KG1 (cell line): ENCODE measurements around the gene WDR62.
A peak's percentile ranks its signal among the peaks of the same experiment; 100 is the strongest.
"Not testable (repeated sequence)": the region's sequence is repeated elsewhere in the genome, so short reads cannot be mapped to it uniquely, and the experiment has no call there.

Experiments
- DNase-seq: peaks from one replicate; lab custom pipeline; 2025; lab: John Stamatoyannopoulos, UW

Gene WDR62

GRCh38 chr19:36110487-36111199, 55.9 kb downstream of the WDR62 start, which contains the start of gene OVOL3:
TSS of gene OVOL3 (plus strand) at chr19:36111143. CDS start at chr19:36111203, 60 bp downstream.
- no peak for DNase-seq

GRCh38 chr19:36111200-36111539, 56.5 kb downstream of the WDR62 start:
- DNase-seq: no peak

- DNase-seq: no peak
These were observed 58.0 kb downstream of the WDR62 start for GRCh38 chr19:36112678-36113077.

- no peak for DNase-seq
These were observed 58.7 kb downstream of the WDR62 start for GRCh38 chr19:36113425-36113824.

- DNase-seq: no peak
These were observed 59.4 kb downstream of the WDR62 start for GRCh38 chr19:36113894-36114720.

GRCh38 chr19:36114721-36115452, 60.2 kb downstream of the WDR62 start, which contains the start of gene POLR2I:
TSS of gene POLR2I (minus strand) at chr19:36114875. CDS start at chr19:36114856, 19 bp downstream.
- peak; percentile 87 for DNase-seq

- DNase-seq: no peak
These were observed 61.0 kb downstream of the WDR62 start, which contains the start of gene TBCB for GRCh38 chr19:36115453-36116343. TSS of gene TBCB (plus strand) at chr19:36115468. CDS start at chr19:36115561, 93 bp downstream.

- DNase-seq: no peak
These were observed 61.6 kb downstream of the WDR62 start for GRCh38 chr19:36116344-36116637.

- no peak for DNase-seq
These were observed 65.6 kb downstream of the WDR62 start for GRCh38 chr19:36120092-36120983.

- no peak for DNase-seq
These were observed 66.3 kb downstream of the WDR62 start for GRCh38 chr19:36120984-36121358.

GRCh38 chr19:36121486-36122124, 66.9 kb downstream of the WDR62 start:
- no peak for DNase-seq

GRCh38 chr19:36125557-36125956, 70.9 kb downstream of the WDR62 start:
- DNase-seq: no peak

GRCh38 chr19:36128392-36128736, 73.7 kb downstream of the WDR62 start:
- no peak for DNase-seq

GRCh38 chr19:36131221-36131620, 76.5 kb downstream of the WDR62 start:
- not testable (repeated sequence) for DNase-seq

- DNase-seq: not testable (repeated sequence)
These were observed 80.2 kb downstream of the WDR62 start for GRCh38 chr19:36134867-36135266.

GRCh38 chr19:36136964-36137686, 82.4 kb downstream of the WDR62 start:
- no peak for DNase-seq

GRCh38 chr19:36139120-36139472, 84.4 kb downstream of the WDR62 start:
- no peak for DNase-seq

- DNase-seq: peak; percentile 89
These were observed 85.0 kb downstream of the WDR62 start, which contains the start of gene CAPNS1 for GRCh38 chr19:36139473-36140303. TSS of gene CAPNS1 (plus strand) at chr19:36140066. CDS start at chr19:36141012, 946 bp downstream.
